ENCODE results near the gene CDC5L. TPM values are rescaled to one million over a fixed set of nuclear protein-coding genes. Genes with fewer than 3 reads are reported as not detected.

CDC5L gene
- total RNA-seq, 4 donors from 2014 or later: 10.0 to 19.3 (median 14.7) TPM

DNA sequence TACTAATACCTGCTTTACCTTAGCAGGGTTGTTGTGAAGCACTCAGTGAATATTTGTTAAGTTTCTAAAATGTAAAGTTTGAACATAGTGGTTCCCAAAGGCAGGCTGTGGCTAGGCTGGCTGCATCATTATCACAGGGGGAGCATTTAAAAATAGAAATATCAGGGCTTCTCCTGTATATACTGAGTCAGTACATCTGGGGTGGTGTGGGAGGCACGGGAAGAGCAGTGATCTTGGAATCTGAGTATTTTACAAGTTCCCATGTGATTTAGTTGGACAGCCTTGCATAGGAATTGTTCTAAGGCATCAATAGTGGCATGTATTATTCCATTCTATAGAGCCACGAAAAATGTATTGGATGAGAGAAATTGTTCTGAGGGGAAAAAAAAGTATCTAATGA is 8.0 kb downstream of the CDC5L start:
- no peak for DNase-seq
- peaks cover 14 to 96% (median 48%) of the 10 kb centered on the region in 3 donors for H3K36me3 ChIP-seq
- no peaks in the 10 kb centered on the region for H3K27me3 ChIP-seq
- 79 to 88% methylated on average over 2 of the region's 2 CpGs for WGBS, 2 donors
- TF ChIP-seq, protein P1, sequence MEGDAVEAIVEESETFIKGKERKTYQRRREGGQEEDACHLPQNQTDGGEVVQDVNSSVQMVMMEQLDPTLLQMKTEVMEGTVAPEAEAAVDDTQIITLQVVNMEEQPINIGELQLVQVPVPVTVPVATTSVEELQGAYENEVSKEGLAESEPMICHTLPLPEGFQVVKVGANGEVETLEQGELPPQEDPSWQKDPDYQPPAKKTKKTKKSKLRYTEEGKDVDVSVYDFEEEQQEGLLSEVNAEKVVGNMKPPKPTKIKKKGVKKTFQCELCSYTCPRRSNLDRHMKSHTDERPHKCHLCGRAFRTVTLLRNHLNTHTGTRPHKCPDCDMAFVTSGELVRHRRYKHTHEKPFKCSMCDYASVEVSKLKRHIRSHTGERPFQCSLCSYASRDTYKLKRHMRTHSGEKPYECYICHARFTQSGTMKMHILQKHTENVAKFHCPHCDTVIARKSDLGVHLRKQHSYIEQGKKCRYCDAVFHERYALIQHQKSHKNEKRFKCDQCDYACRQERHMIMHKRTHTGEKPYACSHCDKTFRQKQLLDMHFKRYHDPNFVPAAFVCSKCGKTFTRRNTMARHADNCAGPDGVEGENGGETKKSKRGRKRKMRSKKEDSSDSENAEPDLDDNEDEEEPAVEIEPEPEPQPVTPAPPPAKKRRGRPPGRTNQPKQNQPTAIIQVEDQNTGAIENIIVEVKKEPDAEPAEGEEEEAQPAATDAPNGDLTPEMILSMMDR (IDR thresholded peaks at IDR 0.05): no peak
- TF ChIP-seq POLR2A (IDR thresholded peaks at IDR 0.05): no peak
- no peak overlapping the region for H3K4me3 ChIP-seq
- intact Hi-C loops (cut with DNase I): no loop called here
- H3K9me3 ChIP-seq: no peaks in the 10 kb centered on the region
- peaks cover 0 to 23% (median 0%) of the 10 kb centered on the region in 3 donors for H3K4me1 ChIP-seq
- no peak overlapping the region for H3K27ac ChIP-seq

DNA sequence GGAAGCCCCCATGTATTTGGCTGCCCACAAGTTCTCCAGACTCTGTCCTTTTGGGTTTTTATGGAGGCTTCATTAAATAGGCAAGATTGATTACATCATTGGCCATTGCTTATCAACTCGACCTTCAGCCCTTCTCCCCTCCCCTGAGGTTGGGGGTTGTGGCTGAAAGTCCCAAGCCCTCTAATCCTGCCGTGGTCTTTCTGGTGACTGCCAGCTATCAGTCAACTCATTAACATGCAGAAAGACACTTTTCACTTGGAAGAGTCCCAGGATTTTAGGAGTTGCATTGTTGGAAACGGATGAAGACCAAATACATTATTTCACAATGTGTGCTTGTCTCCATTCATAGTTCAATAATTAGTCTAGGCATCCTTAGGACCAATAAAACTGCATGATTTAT is 9.5 kb downstream of the CDC5L start:
- Histone ChIP-seq H3K27ac (no peak overlapping the region), H3K27me3 (no peaks in the 10 kb centered on the region), H3K4me3 (no peak overlapping the region), H3K36me3 (peaks cover 14 to 95% (median 41%) of the 10 kb centered on the region in 3 donors), H3K4me1 (peaks cover 0 to 27% (median 0%) of the 10 kb centered on the region in 3 donors), H3K9me3 (no peaks in the 10 kb centered on the region)
- intact Hi-C loops (cut with DNase I): no loop called here
- no peak for DNase-seq
- 46 to 59% methylated on average over 3 of the region's 3 CpGs for WGBS, 2 donors
- no peak for TF ChIP-seq POLR2A (IDR thresholded peaks at IDR 0.05)
- TF ChIP-seq, protein P1 (IDR thresholded peaks at IDR 0.05): no peak

DNA sequence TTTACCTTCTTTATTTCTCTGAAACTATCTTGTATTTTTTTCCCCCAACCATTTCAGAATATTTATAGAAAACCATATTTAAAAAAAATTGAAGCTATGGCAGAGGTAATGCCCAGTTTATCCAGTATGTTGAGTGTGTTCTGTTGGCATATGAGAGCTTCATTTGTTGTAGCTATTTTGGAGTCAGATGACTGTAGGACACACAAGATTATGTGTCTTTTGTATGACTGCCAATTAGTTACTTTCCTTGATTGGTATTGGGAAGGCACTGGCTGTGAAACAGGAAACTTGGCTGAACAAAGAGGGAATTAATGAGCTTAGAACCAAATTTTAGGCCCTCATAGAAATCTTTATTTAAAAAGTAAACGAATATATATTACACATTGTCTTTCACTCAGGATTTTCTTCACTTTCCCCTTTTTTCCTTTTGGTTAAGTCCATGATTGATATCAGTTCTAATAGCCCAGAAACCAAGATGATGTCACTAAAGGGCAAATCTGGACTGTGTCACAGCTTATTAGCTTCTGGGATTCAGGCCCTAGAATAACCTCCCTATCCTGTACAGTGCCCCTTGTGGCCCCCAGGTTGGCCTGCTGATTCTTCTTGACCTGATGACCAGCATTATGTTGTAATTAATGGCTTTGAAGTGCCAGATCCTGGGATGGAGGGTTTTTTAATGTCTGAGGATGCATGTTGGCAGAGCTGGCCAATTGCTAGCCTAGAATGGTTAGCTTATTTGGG is 10.1 kb downstream of the CDC5L start:
- Histone ChIP-seq H3K36me3 (peaks cover 14 to 89% (median 41%) of the 10 kb centered on the region in 3 donors), H3K27me3 (no peaks in the 10 kb centered on the region), H3K4me1 (peaks cover 0 to 27% (median 0%) of the 10 kb centered on the region in 3 donors), H3K4me3 (no peak overlapping the region), H3K9me3 (no peaks in the 10 kb centered on the region), H3K27ac (peak overlapping the region in 2 of 4 donors; percentile 19 to 40)
- DNase-seq: no peak
- intact Hi-C loops (cut with DNase I): no loop called here
- WGBS, 2 donors: 65 to 86% methylated on average over 1 of the region's 1 CpG
- no peak for TF ChIP-seq POLR2A (IDR thresholded peaks at IDR 0.05)
- TF ChIP-seq, protein P1 (IDR thresholded peaks at IDR 0.05): no peak

DNA sequence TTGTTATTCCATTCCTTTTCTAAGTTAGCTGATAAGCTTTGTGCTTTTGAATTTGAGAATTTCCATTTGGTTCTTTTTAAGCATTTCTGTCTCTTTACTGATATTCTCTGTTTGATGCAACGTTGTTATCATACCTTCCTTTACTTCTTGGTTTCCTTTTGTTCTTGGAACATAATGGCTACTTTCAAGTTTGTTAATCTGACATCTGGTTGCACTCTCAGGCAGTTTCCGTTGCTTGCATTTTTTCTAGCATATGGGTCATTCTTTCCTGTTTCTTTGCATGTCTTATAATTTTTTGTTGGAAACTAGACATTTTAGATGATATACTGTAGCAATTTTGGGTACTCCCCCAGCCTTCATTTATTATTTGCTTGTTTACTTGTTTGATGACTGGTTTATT is 12.5 kb downstream of the CDC5L start:
- TF ChIP-seq POLR2A (IDR thresholded peaks at IDR 0.05): no peak
- TF ChIP-seq, protein P1 (IDR thresholded peaks at IDR 0.05): no peak
- H3K4me3 ChIP-seq: no peak overlapping the region
- peaks cover 0 to 27% (median 0%) of the 10 kb centered on the region in 3 donors for H3K4me1 ChIP-seq
- H3K27me3 ChIP-seq: no peaks in the 10 kb centered on the region
- intact Hi-C loops (cut with DNase I): no loop called here
- H3K9me3 ChIP-seq: no peaks in the 10 kb centered on the region
- DNase-seq: no peak
- no peak overlapping the region for H3K27ac ChIP-seq
- H3K36me3 ChIP-seq: peaks cover 14 to 87% (median 31%) of the 10 kb centered on the region in 3 donors
- WGBS, 2 donors: 70 to 78% methylated on average over 2 of the region's 2 CpGs

DNA sequence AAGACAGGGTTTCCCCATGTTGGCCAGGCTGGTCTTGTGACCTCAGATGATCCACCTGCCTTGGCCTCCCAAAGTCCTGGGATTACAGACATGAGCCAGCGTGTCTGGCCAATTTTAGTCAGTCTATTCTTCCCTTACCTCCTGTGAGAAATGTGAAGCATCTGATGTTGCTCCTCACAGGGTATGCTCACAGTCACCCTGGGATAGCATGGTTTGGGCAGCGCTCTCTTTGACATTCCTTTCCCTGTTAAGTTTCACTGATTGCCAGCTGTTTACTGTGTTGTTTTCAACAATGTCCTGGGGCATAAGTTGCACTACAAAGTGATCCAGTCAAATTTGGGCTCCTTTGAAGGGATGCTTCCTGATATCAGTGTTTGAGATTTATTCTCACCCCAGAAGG is 13.1 kb downstream of the CDC5L start:
- Histone ChIP-seq H3K4me3 (no peak overlapping the region), H3K9me3 (no peaks in the 10 kb centered on the region), H3K27me3 (no peaks in the 10 kb centered on the region), H3K4me1 (peaks cover 0 to 27% (median 0%) of the 10 kb centered on the region in 3 donors), H3K36me3 (peaks cover 14 to 87% (median 29%) of the 10 kb centered on the region in 3 donors), H3K27ac (no peak overlapping the region)
- 80 to 88% methylated on average over 1 to 2 of the region's 2 CpGs for WGBS, 2 donors
- TF ChIP-seq, protein P1 (IDR thresholded peaks at IDR 0.05): no peak
- no peak for TF ChIP-seq POLR2A (IDR thresholded peaks at IDR 0.05)
- intact Hi-C loops (cut with DNase I): no loop called here
- DNase-seq: no peak

All from esophagus squamous epithelium (tissue), 5 donors.